ENCODE data around the gene FBLN1.

FBLN1 gene

DNA sequence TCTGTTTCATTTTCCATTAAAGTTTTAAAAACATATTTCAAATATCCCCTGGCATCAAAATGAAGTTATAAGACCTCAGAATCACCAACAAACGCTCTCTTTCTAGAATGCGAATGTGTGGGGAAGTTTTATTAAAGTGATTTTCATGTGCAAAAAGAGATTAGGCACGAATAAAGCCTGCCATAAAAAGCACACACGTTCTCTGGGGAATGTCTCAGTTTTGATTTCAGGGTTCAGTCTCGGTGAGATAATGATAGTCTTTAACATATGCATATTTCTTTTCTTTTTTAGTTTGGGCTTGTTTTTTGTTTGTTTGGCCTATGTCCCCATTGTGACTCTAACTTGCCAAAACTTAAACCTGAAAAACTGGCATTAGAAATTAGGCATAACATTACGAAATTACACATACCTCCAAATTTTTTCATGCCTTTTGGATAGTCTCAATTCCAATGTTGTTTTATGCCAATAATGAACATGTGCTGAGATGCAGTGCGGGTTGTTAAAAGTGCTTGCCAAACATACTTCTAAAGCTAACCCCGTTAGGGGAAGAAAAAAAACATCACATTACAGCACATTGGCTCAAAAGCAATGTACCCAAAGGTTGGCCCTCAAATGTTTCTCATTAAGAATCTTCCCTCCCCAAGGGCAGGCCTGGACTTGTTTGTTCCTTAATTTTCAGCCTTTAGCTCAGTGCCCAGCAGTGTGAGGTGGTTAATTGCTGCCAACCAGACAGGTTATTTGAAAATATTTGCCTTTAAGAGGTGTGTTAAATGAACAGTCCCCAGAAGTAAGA, 33.2 kb upstream of the FBLN1 start:
- no peak for DNase-seq (ENCODE audit: low spot score)
- in situ Hi-C loops (cut with MboI; ENCODE audit: low pct_unique_long_range_greater_than_20kb, low sequenced_read_pairs, unreplicated experiment), result no loop called here
- TF ChIP-seq, protein P1, sequence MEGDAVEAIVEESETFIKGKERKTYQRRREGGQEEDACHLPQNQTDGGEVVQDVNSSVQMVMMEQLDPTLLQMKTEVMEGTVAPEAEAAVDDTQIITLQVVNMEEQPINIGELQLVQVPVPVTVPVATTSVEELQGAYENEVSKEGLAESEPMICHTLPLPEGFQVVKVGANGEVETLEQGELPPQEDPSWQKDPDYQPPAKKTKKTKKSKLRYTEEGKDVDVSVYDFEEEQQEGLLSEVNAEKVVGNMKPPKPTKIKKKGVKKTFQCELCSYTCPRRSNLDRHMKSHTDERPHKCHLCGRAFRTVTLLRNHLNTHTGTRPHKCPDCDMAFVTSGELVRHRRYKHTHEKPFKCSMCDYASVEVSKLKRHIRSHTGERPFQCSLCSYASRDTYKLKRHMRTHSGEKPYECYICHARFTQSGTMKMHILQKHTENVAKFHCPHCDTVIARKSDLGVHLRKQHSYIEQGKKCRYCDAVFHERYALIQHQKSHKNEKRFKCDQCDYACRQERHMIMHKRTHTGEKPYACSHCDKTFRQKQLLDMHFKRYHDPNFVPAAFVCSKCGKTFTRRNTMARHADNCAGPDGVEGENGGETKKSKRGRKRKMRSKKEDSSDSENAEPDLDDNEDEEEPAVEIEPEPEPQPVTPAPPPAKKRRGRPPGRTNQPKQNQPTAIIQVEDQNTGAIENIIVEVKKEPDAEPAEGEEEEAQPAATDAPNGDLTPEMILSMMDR (IDR thresholded peaks at IDR 0.05; ENCODE audit: extremely low read depth, insufficient read depth, missing control alignments), result no peak

DNA sequence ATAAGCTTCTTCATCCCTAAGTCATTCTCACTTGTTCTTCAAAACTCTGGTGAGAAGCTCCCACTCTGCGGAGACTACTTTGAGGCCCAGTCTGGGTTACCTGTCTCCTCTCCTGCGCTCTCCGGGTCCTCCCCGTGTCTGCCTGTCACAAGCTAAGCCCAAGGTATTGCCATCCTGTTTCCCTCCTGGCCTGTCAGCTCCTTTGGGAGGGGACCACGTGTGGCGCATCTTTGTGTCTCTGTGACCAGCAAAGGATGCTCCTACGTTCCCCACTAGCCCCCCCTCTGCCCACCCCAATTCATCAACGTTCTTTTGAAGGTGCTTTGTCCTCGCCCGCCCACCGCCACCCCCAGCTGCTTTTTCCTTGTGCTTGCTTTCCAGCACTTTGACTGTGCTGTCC, 31.8 kb upstream of the FBLN1 start:
- DNase-seq (ENCODE audit: low spot score), result no peak
- in situ Hi-C loops (cut with MboI; ENCODE audit: low pct_unique_long_range_greater_than_20kb, low sequenced_read_pairs, unreplicated experiment), result no loop called here
- TF ChIP-seq, protein P1 (IDR thresholded peaks at IDR 0.05; ENCODE audit: extremely low read depth, insufficient read depth, missing control alignments), result no peak

DNA sequence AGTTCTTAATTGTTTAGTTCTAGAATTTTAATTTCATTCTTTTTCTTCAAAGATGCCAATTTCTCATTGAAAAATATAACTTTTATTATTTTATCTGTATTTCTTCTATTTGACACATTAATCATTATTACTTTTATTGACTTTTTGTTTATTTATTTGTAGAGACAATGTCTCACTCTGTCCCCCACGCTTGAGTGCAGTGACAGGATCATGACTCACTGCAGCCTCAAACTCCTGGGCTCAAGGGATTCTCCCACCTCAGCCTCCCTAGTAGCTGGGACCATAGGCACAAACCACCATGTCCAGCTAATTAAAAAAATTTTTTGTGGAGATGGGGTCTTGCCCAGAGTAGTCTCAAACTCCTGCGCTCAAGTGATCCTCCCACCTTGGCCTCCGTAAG, 30.3 kb upstream of the FBLN1 start:
- no peak for DNase-seq (ENCODE audit: low spot score)
- TF ChIP-seq, protein P1 (IDR thresholded peaks at IDR 0.05; ENCODE audit: extremely low read depth, insufficient read depth, missing control alignments), result no peak
- in situ Hi-C loops (cut with MboI; ENCODE audit: low pct_unique_long_range_greater_than_20kb, low sequenced_read_pairs, unreplicated experiment), result no loop called here

DNA sequence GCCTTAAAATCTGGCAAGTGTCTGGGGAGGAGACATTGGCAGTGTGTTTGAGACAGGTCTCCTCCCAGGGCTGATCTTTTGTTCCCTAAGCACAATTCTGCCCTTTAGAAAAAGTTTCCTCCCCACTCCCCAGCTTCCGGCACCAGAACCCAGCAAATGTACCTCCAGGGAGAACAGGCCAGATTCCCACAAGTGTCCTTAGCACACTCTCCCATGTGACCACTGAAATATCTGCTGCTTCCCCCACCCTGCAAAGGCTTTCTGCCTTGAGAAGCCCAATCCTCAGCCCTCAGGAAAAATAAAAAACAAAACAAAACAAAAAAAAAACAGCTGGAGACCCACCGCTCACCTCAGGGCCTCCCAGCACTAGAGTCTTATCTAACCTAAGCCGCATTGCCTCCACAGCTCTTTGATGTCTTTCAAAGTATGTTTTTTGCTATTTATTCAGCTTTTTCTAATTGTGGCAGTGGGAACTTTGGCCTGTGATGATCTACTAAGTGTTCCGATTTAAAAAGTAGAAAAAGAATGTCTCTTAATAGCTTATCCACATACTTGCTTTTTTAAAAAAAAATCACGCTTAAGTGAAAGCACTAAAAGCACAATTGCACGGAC, 29.0 kb upstream of the FBLN1 start:
- in situ Hi-C loops (cut with MboI; ENCODE audit: low pct_unique_long_range_greater_than_20kb, low sequenced_read_pairs, unreplicated experiment), result no loop called here
- TF ChIP-seq, protein P1 (IDR thresholded peaks at IDR 0.05; ENCODE audit: extremely low read depth, insufficient read depth, missing control alignments), result no peak
- DNase-seq (ENCODE audit: low spot score), result no peak

DNA sequence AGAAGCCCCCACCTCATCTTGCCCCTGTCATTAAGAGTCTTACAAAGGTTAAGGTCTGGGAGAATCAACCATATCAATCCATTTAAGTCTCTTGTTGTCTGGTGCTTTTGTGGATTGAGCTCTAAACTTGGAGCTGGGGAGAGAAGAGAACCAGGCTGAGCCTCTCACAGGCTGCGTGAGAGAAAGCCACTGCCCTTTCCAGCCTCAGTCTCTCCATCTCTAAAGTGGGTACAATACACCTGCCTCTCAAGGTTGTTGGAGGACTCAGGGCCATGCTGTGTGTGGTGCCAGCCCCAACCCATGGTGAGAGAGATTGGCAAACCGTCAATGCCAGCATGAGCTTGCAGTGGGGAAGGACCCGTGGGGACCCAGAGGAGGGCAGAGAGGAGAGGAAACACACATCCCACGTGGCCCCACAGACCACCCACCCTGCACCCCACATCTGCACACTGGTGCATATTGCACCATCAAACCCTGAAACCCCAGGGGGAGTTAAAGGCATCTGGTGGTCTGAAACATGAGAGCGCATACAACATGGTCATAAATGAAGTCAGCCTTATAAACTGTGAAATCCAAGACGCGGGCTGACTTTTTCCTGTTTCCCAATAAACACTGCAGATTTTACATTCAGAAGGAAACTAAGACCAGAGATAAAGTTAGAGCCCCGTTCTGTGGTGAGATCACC, 27.5 kb upstream of the FBLN1 start:
- TF ChIP-seq, protein P1 (IDR thresholded peaks at IDR 0.05; ENCODE audit: extremely low read depth, insufficient read depth, missing control alignments), result no peak
- no peak for DNase-seq (ENCODE audit: low spot score)
- in situ Hi-C loops (cut with MboI; ENCODE audit: low pct_unique_long_range_greater_than_20kb, low sequenced_read_pairs, unreplicated experiment), result no loop called here

DNA sequence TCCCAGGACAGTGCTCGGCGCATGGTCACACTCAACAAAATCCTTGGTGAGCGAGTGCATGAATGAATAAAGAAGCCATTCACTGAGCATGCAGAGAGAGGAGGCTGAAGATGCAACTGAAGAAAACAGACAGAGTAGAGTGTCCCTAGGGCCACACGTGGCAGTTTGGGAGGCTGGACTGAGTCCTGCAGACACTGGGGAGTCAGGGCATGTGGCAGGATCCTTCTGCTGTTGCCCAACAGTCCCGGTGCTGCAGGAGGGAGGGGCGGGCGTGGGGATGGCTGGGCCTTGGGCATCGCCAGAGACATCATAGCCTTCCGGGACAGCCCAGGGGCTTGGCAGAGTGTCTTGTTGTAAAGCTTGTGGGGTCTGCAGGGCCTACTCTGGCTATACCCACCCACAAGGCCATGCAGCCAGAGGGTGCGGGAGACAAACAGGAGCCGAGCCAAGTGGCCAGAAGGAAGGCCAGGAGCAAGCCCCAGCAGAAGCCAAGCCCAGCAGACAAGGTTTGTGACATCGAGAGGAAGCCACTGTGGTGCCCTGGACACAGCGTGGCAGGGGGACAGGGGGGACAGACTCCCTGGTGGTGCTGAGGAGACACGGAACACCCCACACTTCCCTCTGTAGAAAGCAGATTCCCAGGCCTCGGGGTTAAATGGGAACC, 26.7 kb upstream of the FBLN1 start:
- in situ Hi-C loops (cut with MboI; ENCODE audit: low pct_unique_long_range_greater_than_20kb, low sequenced_read_pairs, unreplicated experiment), result no loop called here
- TF ChIP-seq, protein P1 (IDR thresholded peaks at IDR 0.05; ENCODE audit: extremely low read depth, insufficient read depth, missing control alignments), result no peak
- DNase-seq (ENCODE audit: low spot score), result no peak
